Measurements from ENCODE around the gene SUSD4.

DNA sequence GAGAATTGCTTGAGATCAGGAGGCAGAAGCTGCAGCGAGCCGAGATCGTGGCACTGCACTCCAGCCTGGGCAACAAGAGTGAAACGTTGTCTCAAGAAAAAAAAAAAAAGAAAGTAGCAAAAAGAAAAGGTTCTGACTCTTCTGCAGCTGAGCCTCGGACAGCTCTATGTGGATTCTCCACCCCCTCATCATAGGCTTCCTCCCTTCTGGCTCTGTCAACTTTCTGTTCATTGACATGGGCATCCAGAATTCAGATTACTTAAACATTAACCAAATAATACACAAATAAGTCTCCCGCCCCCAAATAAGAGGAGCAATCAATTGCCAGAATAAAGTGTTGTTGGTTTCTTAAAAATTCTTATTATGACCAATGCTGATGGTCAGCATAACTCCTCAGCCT lies 10.0 kb downstream of the SUSD4 start:
- TF ChIP-seq, protein P1, sequence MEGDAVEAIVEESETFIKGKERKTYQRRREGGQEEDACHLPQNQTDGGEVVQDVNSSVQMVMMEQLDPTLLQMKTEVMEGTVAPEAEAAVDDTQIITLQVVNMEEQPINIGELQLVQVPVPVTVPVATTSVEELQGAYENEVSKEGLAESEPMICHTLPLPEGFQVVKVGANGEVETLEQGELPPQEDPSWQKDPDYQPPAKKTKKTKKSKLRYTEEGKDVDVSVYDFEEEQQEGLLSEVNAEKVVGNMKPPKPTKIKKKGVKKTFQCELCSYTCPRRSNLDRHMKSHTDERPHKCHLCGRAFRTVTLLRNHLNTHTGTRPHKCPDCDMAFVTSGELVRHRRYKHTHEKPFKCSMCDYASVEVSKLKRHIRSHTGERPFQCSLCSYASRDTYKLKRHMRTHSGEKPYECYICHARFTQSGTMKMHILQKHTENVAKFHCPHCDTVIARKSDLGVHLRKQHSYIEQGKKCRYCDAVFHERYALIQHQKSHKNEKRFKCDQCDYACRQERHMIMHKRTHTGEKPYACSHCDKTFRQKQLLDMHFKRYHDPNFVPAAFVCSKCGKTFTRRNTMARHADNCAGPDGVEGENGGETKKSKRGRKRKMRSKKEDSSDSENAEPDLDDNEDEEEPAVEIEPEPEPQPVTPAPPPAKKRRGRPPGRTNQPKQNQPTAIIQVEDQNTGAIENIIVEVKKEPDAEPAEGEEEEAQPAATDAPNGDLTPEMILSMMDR (IDR thresholded peaks at IDR 0.05): no peak
- no peak for TF ChIP-seq POLR2A (IDR thresholded peaks at IDR 0.05)

All from uterus (tissue), 2 donors.